T follicular helper cell (primary cell): ENCODE results near the gene CA7.

Source experiments
- DNase-seq: peaks from one replicate; pipeline ENCODE4 v3.0.0-alpha.2; 2020; ENCODE audit warnings: low read depth

Gene CA7

GRCh38 chr16:66898933-66899309 is 54.7 kb downstream of the CA7 start:
- DNase-seq: no peak

DNA sequence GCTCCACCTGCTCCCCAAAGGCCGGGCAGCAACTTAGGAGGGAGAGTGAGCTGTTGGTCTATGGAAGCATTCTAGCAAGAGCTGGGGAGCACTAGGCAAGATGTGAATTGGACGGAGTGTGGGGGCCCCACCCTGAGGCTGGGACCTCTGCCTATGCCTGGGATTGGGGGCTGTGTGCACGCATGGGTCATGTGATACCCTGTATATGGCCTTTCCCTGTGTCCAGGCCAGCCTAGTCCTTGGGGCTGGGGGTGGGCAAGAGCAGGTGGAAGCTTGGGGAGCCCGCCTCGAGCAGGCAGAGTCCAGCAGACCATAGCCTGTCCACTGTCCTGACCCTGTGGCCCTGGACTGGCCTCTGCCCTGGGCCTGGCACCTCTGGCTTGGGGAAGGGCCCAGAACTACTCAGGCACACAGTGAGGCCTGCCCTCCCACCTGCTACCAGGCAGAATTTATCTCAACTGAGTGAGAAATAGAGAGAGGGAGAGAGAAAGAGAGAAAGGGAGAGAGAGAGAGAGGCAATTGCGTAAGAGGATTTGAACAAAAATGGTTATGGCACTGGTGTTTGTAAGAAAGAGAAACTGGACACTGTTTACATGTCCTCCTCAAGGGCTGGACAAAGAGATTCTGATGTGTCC is 55.2 kb downstream of the CA7 start:
- no peak for DNase-seq

GRCh38 chr16:66899945-66900710 is 55.9 kb downstream of the CA7 start:
- DNase-seq: no peak

DNA sequence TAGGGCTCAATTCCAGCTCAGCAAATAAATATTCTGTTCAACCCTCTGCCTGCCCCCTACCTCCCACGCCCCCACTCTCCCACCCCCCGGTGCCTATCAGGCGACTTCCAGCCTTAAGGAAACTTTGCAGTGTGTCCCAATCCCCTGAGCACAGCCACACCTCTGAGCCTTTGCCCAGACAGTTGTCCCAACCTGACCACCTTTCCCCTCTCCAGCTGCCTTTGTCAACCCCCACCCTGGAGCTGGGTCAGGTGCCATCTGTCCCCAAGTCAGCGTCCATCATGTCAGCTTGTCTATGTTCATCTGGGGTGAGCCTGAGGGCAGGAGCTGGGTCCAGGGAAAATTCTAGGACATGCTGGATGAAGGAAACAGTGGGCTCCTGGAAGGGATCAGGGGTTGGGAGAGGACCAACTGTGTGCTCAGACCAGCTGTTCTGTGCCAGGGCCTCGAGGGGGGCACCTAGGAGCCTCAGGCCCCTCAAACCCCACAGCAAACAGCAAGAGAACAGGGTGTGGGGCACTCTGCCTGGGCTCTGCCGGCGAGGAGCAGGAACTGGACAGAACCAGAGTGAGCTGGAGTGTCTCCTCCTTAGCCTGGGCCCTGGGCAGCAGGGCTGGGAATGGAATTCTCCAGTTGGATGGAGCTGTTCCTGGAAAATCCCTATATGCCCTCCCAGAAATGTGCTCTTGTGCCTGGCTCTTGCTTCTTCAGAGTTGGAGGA is 56.7 kb downstream of the CA7 start:
- no peak for DNase-seq

GRCh38 chr16:66901626-66902025 is 57.4 kb downstream of the CA7 start:
- DNase-seq: no peak

- DNase-seq: no peak
These were observed 58.7 kb downstream of the CA7 start for GRCh38 chr16:66902648-66903543.
